Hepatocyte (in vitro differentiated cells): ENCODE data around the gene GNA14. TPM values are rescaled to one million over a fixed set of nuclear protein-coding genes. Genes with fewer than 3 reads are reported as not detected.

Experiments
- DNase-seq: peaks from one replicate; pipeline ENCODE4 v3.0.0-alpha.2; 2016; ENCODE audit warnings: low spot score
- H2AFZ ChIP-seq: fragments of 200-600 bp; sonication (generic); 2 replicates; pipeline ENCODE4 v1.6.0; 2016; ENCODE audit warnings: antibody characterized with exemption, mild to moderate bottlenecking
- H3K27ac ChIP-seq: fragments of 200-600 bp; sonication (generic); 2 replicates; pipeline ENCODE4 v1.5.1; 2016; ENCODE audit warnings: mild to moderate bottlenecking
- H3K27me3 ChIP-seq: fragments of 200-600 bp; sonication (generic); 2 replicates; pipeline ENCODE4 v1.6.1; 2016
- H3K36me3 ChIP-seq: fragments of 200-600 bp; sonication (generic); replicated peaks from 2 replicates; pipeline ENCODE4 v1.5.1; 2016; ENCODE audit warnings: low read depth; ENCODE audit not compliant: insufficient read depth
- H3K4me1 ChIP-seq: fragments of 200-600 bp; sonication (generic); 2 replicates; pipeline ENCODE4 v1.5.1; 2016; ENCODE audit warnings: mild to moderate bottlenecking, moderate library complexity; ENCODE audit not compliant: insufficient read depth
- H3K4me2 ChIP-seq: fragments of 200-600 bp; sonication (generic); 2 replicates; pipeline ENCODE4 v1.6.0; 2016
- H3K4me3 ChIP-seq: fragments of 200-600 bp; sonication (generic); 2 replicates; pipeline ENCODE4 v1.5.1; 2016; ENCODE audit warnings: mild to moderate bottlenecking
- H3K79me2 ChIP-seq: fragments of 200-600 bp; sonication (generic); 2 replicates; pipeline ENCODE4 v1.6.0; 2017; ENCODE audit warnings: mild to moderate bottlenecking
- H3K9me2 ChIP-seq: fragments of 200-600 bp; sonication (generic); replicated peaks from 2 replicates; pipeline ENCODE4 v1.6.0; 2017; ENCODE audit warnings: mild to moderate bottlenecking; ENCODE audit not compliant: insufficient read depth
- H3K9me3 ChIP-seq: fragments of 200-600 bp; sonication (generic); 2 replicates; pipeline ENCODE4 v1.5.1; 2016; ENCODE audit warnings: low read depth, mild to moderate bottlenecking
- H4K20me1 ChIP-seq: fragments of 200-600 bp; sonication (generic); 2 replicates; pipeline ENCODE4 v1.6.0; 2016; ENCODE audit warnings: mild to moderate bottlenecking; ENCODE audit not compliant: insufficient read depth, poor library complexity, severe bottlenecking
- EZH2 ChIP-seq: fragments of 200-600 bp; sonication (generic); IDR thresholded peaks from 2 replicates; pipeline ENCODE4 v1.6.1; 2016; ENCODE audit warnings: antibody characterized with exemption, mild to moderate bottlenecking, borderline replicate concordance
- EZH2phosphoT487 ChIP-seq: fragments of 200-600 bp; sonication (generic); IDR thresholded peaks from one replicate; pipeline ENCODE4 v1.6.1; 2018; ENCODE audit warnings: antibody characterized with exemption, mild to moderate bottlenecking, low read depth, moderate library complexity; ENCODE audit not compliant: unreplicated experiment, severe bottlenecking
- WGBS: methylation state at CpG from one replicate; pipeline ENCODE4 v1.1.6; 2016; ENCODE audit warnings: low lambda C conversion rate; ENCODE audit errors: missing lambda C conversion rate; 5-methylcytosine and 5-hydroxymethylcytosine counted together
- polyA plus RNA-seq: library from polyadenylated mRNA; unstranded; fragments of >200 nt; fragmentation: Nextera tagmentation; extraction: Ambion mirVana; gene quantifications from 2 replicates; pipeline ENCODE4 v1.2.1, GENCODE V29; 2016
- total RNA-seq: library from RNA; depleted of rRNA; stranded (reverse); fragments of >200 nt; gene quantifications from 2 replicates; pipeline ENCODE4 v1.2.3, GENCODE V29; 2014
- TF ChIP-seq, protein P1 (sequence below): fragments of 200-600 bp; sonication (generic); IDR thresholded peaks from 2 replicates; pipeline ENCODE4 v1.5.1; 2016; ENCODE audit warnings: antibody characterized with exemption, mild to moderate bottlenecking; ENCODE audit not compliant: poor library complexity

Gene GNA14
- total and polyA plus RNA-seq, 2 experiments from 2014 or later, result 1.2 to 3.1 TPM

DNA sequence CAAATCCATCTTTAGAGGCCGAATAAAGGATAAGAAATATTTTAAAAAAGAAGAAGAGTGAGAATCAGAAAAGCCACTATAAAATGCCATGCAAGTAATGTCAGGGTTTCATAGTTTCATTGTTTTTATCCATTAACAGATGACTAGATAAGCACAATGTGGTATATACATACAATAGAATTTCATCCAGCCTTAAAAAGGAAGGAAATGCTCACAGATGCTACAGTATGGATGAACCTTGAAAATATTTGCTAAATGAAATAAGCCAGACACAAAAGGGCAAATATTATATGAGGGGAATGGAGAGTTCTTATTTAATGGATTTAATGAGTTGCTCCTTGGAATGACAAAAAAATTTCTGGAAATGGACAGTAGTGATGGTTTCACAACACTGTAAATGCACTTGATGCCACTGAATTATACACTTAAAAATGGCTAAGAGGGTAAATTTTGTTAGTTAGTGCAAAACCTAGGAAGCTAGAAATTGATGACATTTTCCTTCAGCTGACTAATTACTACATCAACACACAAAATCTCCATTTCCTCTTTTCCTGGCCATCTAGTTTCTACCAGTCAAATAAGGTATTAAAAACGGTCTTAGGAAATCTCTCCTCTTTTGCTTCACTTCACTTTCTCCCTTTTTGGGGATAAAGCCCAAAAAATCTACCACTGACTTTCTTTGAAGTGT, 86.6 kb downstream of the GNA14 start:
- Histone ChIP-seq H2AFZ (no peak overlapping the region), H3K4me2 (no peak overlapping the region), H3K27me3 (no peaks in the 10 kb centered on the region), H3K36me3 (no peaks in the 10 kb centered on the region), H3K4me1 (no peaks in the 10 kb centered on the region), H3K27ac (no peak overlapping the region), H3K9me3 (no peaks in the 10 kb centered on the region), H3K79me2 (no peaks in the 10 kb centered on the region), H3K9me2 (no peaks in the 10 kb centered on the region), H3K4me3 (no peak overlapping the region), H4K20me1 (no peaks in the 10 kb centered on the region)
- TF ChIP-seq EZH2phosphoT487, result no peak
- TF ChIP-seq EZH2, result no peak
- TF ChIP-seq, protein P1, sequence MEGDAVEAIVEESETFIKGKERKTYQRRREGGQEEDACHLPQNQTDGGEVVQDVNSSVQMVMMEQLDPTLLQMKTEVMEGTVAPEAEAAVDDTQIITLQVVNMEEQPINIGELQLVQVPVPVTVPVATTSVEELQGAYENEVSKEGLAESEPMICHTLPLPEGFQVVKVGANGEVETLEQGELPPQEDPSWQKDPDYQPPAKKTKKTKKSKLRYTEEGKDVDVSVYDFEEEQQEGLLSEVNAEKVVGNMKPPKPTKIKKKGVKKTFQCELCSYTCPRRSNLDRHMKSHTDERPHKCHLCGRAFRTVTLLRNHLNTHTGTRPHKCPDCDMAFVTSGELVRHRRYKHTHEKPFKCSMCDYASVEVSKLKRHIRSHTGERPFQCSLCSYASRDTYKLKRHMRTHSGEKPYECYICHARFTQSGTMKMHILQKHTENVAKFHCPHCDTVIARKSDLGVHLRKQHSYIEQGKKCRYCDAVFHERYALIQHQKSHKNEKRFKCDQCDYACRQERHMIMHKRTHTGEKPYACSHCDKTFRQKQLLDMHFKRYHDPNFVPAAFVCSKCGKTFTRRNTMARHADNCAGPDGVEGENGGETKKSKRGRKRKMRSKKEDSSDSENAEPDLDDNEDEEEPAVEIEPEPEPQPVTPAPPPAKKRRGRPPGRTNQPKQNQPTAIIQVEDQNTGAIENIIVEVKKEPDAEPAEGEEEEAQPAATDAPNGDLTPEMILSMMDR, result no peak
- DNase-seq, result no peak
- 75% methylated on average over 2 of the region's 2 CpGs for WGBS

DNA sequence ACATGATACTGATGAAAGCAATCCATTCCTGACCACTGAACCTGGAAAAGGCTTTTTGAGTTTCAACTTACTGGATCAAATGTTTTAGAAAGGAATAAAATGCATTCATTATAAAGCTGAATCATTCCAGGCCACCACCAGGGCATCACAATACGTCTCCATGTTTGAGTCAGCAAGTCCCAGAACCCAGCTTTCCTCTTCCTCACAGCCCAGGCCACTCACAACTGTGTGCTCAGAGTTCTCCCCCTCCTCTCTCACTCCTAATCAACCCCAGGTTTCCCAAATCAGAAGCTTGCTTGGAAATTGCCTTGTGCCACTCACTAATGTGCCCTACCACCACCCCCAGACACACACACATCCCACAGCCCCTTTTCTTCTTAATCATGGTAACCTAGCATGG, 91.7 kb downstream of the GNA14 start:
- no peak overlapping the region for H2AFZ ChIP-seq
- TF ChIP-seq EZH2phosphoT487, result no peak
- TF ChIP-seq, protein P1, result no peak
- TF ChIP-seq EZH2, result no peak
- no peak overlapping the region for H3K4me2 ChIP-seq
- H3K4me1 ChIP-seq, result no peaks in the 10 kb centered on the region
- no peaks in the 10 kb centered on the region for H3K36me3 ChIP-seq
- H3K27ac ChIP-seq, result no peak overlapping the region
- H4K20me1 ChIP-seq, result no peaks in the 10 kb centered on the region
- H3K79me2 ChIP-seq, result no peaks in the 10 kb centered on the region
- no peak for DNase-seq
- no peaks in the 10 kb centered on the region for H3K27me3 ChIP-seq
- 82% methylated on average over 1 of the region's 1 CpG for WGBS
- H3K9me2 ChIP-seq, result no peaks in the 10 kb centered on the region
- no peaks in the 10 kb centered on the region for H3K9me3 ChIP-seq
- no peak overlapping the region for H3K4me3 ChIP-seq

DNA sequence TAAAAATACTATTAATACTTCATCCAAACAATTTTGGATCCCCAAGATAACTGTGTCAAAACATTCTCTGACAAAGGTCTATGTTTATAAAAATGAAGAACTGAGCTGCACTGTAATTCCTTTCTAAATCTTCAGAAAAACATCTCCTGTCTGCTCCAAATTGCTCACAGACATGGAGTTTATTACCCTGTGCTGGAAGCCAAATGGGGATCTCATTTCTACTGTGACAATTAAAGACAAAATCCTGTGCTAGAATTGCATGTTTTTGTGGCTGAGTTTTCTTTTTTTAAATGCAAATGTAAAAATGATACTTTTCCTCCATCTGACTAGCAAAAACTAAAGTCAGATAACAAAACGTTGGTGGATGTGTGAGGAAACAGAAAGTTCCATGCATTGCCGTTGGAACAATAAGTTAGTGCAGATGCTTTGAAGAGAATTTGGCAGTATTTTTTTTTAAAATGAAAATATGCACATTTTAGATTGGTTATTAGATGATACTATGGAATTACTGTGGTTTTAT, 93.5 kb downstream of the GNA14 start:
- Histone ChIP-seq H2AFZ (no peak overlapping the region), H3K79me2 (no peaks in the 10 kb centered on the region), H4K20me1 (no peaks in the 10 kb centered on the region), H3K36me3 (no peaks in the 10 kb centered on the region), H3K27ac (peak overlapping the region; percentile 66), H3K4me2 (peak overlapping the region; percentile 40), H3K4me1 (no peaks in the 10 kb centered on the region), H3K4me3 (no peak overlapping the region), H3K9me3 (no peaks in the 10 kb centered on the region), H3K9me2 (no peaks in the 10 kb centered on the region), H3K27me3 (no peaks in the 10 kb centered on the region)
- WGBS, result 36% methylated on average over 2 of the region's 2 CpGs
- TF ChIP-seq EZH2phosphoT487 (no peak), EZH2 (no peak)
- TF ChIP-seq, protein P1, result no peak
- DNase-seq, result no peak
